Muscle of leg (tissue), 11 donors: Measurements from ENCODE around the gene WFIKKN1. TPM values are rescaled to one million over a fixed set of nuclear protein-coding genes. Genes with fewer than 3 reads are reported as not detected.
A peak's percentile ranks its signal among the peaks of the same experiment; 100 is the strongest.

Source experiments
- DNase-seq: peaks from one replicate; pipeline ENCODE4 v3.0.0; 2013
- H3K27ac ChIP-seq: one replicate; pipeline ENCODE4 v1.5.1; 2013; ENCODE audit warnings: mild to moderate bottlenecking, low read length, control low read depth
- H3K27me3 ChIP-seq: one replicate; pipeline ENCODE4 v1.6.1; 2013; ENCODE audit warnings: low read length; ENCODE audit not compliant: control insufficient read depth, insufficient read depth
- H3K36me3 ChIP-seq: one replicate; pipeline ENCODE4 v1.6.1; 2013; ENCODE audit warnings: low read length; ENCODE audit not compliant: control insufficient read depth, insufficient read depth
- H3K4me1 ChIP-seq: one replicate; pipeline ENCODE4 v1.6.1; 2013; ENCODE audit warnings: low read length; ENCODE audit not compliant: control insufficient read depth, insufficient read depth
- H3K4me3 ChIP-seq: one replicate; pipeline ENCODE4 v1.5.1; 2013; ENCODE audit warnings: low read length, control low read depth
- H3K9me3 ChIP-seq: replicated peaks from 2 replicates; pipeline ENCODE4 v1.6.1; 2013; ENCODE audit warnings: low read depth, low read length; ENCODE audit not compliant: control insufficient read depth
- WGBS: methylation state at CpG from one replicate; pipeline ENCODE4 v1.1.5; 2013; ENCODE audit warnings: missing lambda C conversion rate; ENCODE audit not compliant: insufficient coverage; 5-methylcytosine and 5-hydroxymethylcytosine counted together
- polyA plus RNA-seq, 8 donors: library from polyadenylated mRNA; unstranded; fragments of 120-200 nt; gene quantifications; one replicate each; pipeline versions ENCODE4 v1.2.1 to v1.2.3, GENCODE V29; 2013; ENCODE audit warnings: inconsistent platforms in 1 of 8, low replicate concordance in 1 of 8; ENCODE audit not compliant: insufficient read length in 8 of 8, insufficient read depth in 1 of 8
- total RNA-seq: library from RNA; stranded (reverse); fragments of 120-200 nt; gene quantifications from one replicate; pipeline ENCODE4 v1.2.4, GENCODE V29; 2013

Gene WFIKKN1
- total and polyA plus RNA-seq, 9 donors = 0.12 to 0.82 (median 0.33) TPM

DNA sequence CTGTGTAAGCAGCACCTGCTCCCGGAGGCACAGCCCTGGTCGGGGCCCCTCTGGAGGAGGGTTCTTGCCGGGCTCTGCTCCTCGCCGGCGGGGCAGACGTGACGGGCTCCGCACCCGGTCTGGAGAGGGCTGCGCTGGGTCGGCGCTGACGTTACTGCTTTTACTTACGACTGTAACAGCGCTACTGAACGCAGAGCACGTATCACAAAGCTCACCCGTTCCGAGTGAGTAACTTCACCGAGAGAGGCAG, 42.2 kb upstream of the WFIKKN1 start:
- peak; percentile 61 for DNase-seq
- peaks cover 64% of the 10 kb centered on the region for H3K4me1 ChIP-seq

GRCh38 chr16:588889-589657, 41.7 kb upstream of the WFIKKN1 start:
- peak overlapping the region; percentile 99 for H3K27ac ChIP-seq
- H3K4me1 ChIP-seq = peaks cover 59% of the 10 kb centered on the region
- under 1% methylated on average over 107 of the region's 107 CpGs for WGBS

More for the DNA sequence above, 42.2 kb upstream of the WFIKKN1 start:
- Histone ChIP-seq H3K36me3 (peaks cover 9% of the 10 kb centered on the region), H3K27ac (peak overlapping the region; percentile 99), H3K27me3 (peaks cover 4% of the 10 kb centered on the region), H3K4me3 (peak overlapping the region; percentile 90), H3K9me3 (no peaks in the 10 kb centered on the region)
- WGBS = 0% methylated on average over 21 of the region's 21 CpGs

GRCh38 chr16:589658-590187, 41.1 kb upstream of the WFIKKN1 start, which contains the start of gene RAB40C:
RAB40C (plus strand) TSS chr16:590066; CDS start chr16:590292, 226 bp downstream.
- H3K27ac ChIP-seq = peak within 1 kb of the TSS; percentile 99
- peak within 1 kb of the TSS; percentile 90 for H3K4me3 ChIP-seq
- WGBS = under 1% methylated on average over 67 of the region's 67 CpGs
- DNase-seq = peak; percentile 99
- peaks cover 55% of the 10 kb centered on the region for H3K4me1 ChIP-seq
- peaks cover 4% of the 10 kb centered on the region for H3K27me3 ChIP-seq
- H3K36me3 ChIP-seq = peaks cover 13% of the 10 kb centered on the region
- no peaks in the 10 kb centered on the region for H3K9me3 ChIP-seq

More at GRCh38 chr16:588889-589657, 41.7 kb upstream of the WFIKKN1 start:
- peak; percentile 99 for DNase-seq
- peaks cover 4% of the 10 kb centered on the region for H3K27me3 ChIP-seq
- H3K36me3 ChIP-seq = peaks cover 13% of the 10 kb centered on the region
- peak overlapping the region; percentile 90 for H3K4me3 ChIP-seq
- no peaks in the 10 kb centered on the region for H3K9me3 ChIP-seq

- DNase-seq = peak; percentile 56
- peak overlapping the region; percentile 51 for H3K27ac ChIP-seq
Observed at GRCh38 chr16:590188-590814, 40.5 kb upstream of the WFIKKN1 start.

GRCh38 chr16:590815-591200, 40.0 kb upstream of the WFIKKN1 start:
- Histone ChIP-seq H3K27me3 (no peaks in the 10 kb centered on the region), H3K27ac (peak overlapping the region; percentile 51), H3K4me1 (peaks cover 50% of the 10 kb centered on the region), H3K9me3 (no peaks in the 10 kb centered on the region), H3K4me3 (peak overlapping the region; percentile 82), H3K36me3 (peaks cover 13% of the 10 kb centered on the region)
- 64% methylated on average over 10 of the region's 10 CpGs for WGBS
- DNase-seq = no peak

More at GRCh38 chr16:590188-590814, 40.5 kb upstream of the WFIKKN1 start:
- H3K36me3 ChIP-seq = peaks cover 13% of the 10 kb centered on the region
- H3K4me3 ChIP-seq = peak overlapping the region; percentile 82
- H3K9me3 ChIP-seq = no peaks in the 10 kb centered on the region
- under 1% methylated on average over 71 of the region's 71 CpGs for WGBS
- H3K4me1 ChIP-seq = peaks cover 54% of the 10 kb centered on the region
- peaks cover 3% of the 10 kb centered on the region for H3K27me3 ChIP-seq

GRCh38 chr16:591231-591630, 39.6 kb upstream of the WFIKKN1 start:
- H3K36me3 ChIP-seq = peaks cover 15% of the 10 kb centered on the region
- no peak overlapping the region for H3K27ac ChIP-seq
- H3K4me3 ChIP-seq = no peak overlapping the region
- no peaks in the 10 kb centered on the region for H3K9me3 ChIP-seq
- H3K27me3 ChIP-seq = no peaks in the 10 kb centered on the region
- WGBS = 90% methylated on average over 1 of the region's 8 CpGs
- H3K4me1 ChIP-seq = peaks cover 50% of the 10 kb centered on the region
- no peak for DNase-seq

DNA sequence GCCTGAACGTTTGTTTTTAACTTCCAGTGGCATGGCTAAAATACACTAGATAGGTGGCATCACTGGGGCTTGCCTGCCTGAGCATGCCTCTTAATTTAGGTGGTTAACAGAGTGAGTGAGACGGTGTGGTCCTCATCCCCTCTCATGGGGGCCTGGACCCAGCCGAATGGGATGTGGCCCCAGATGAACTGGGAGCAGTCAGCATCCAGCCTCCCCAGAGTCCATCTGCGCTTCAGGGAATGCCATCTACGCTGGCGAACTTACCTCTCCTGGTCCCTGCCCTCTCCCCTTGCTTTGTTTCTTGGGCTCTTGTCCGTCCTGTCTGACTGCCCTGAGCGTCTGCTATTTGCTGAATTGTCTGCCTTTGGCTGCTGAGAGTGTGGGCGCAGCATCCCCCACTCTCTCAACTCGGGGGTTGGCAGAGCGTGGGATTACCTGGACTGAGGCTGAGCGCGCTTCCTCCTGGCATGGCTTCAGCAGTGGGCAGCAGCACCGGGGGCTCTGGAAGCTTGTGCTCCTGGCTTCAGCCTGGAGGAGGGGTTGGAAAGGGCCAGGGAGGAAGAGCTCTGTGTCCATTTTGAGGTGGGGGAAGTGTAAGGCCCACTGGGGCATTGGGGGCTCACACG, 38.8 kb upstream of the WFIKKN1 start:
- 79% methylated on average over 11 of the region's 15 CpGs for WGBS
- Histone ChIP-seq H3K36me3 (peaks cover 20% of the 10 kb centered on the region), H3K27me3 (no peaks in the 10 kb centered on the region), H3K27ac (no peak overlapping the region), H3K4me1 (peaks cover 42% of the 10 kb centered on the region), H3K4me3 (no peak overlapping the region), H3K9me3 (no peaks in the 10 kb centered on the region)
- DNase-seq = no peak

DNA sequence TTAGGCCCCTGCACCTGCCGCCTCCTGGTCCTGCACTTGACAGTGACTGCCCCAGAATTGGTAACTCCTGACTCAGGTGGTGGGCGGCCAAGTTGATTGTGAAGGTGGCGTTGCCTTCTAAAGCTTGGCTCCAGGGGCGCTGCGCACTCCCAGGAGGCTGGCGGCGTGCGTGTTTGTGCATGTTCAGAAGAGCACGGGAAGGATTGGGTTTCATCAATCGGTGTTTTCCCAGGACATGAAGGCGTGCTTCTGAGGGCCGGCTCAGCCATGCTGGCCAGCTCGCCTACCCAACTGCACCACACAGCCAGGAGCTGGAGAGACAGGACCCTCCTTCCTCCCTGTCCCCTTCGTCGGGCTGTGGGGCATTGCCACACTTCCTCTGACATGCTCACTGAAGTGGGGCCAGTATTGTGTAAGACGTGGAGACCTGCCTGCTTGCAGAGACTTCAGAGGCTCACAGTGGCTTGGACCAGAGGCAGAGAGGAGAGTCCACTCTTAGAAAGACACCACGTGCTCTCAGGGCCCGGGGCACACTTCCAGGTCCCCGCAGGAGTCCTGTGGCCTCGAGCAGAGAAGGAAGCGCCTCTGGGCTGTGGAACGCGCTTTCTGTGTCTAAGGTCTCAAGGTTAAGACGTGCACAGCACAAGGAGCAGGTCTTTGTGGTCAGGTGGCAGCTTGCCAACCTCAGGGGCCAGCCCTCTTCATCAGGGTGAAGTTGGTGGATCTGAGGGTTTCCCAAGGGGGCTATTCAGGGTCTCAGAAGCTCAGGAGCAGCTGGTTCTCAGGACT, 38.1 kb upstream of the WFIKKN1 start:
- H3K36me3 ChIP-seq = peaks cover 20% of the 10 kb centered on the region
- no peak overlapping the region for H3K4me3 ChIP-seq
- WGBS = 68% methylated on average over 19 of the region's 24 CpGs
- H3K4me1 ChIP-seq = peaks cover 35% of the 10 kb centered on the region
- no peaks in the 10 kb centered on the region for H3K27me3 ChIP-seq
- DNase-seq = no peak
- H3K27ac ChIP-seq = no peak overlapping the region
- H3K9me3 ChIP-seq = no peaks in the 10 kb centered on the region

GRCh38 chr16:593406-593805, 37.4 kb upstream of the WFIKKN1 start:
- H3K27me3 ChIP-seq = no peaks in the 10 kb centered on the region
- peaks cover 28% of the 10 kb centered on the region for H3K4me1 ChIP-seq
- 93% methylated on average over 5 of the region's 9 CpGs for WGBS
- peaks cover 20% of the 10 kb centered on the region for H3K36me3 ChIP-seq
- H3K9me3 ChIP-seq = no peaks in the 10 kb centered on the region
- DNase-seq = no peak
- no peak overlapping the region for H3K4me3 ChIP-seq
- no peak overlapping the region for H3K27ac ChIP-seq
